Retinal pigment epithelial cell (primary cell): ENCODE results near the gene RAB26.

Experiments used
- DNase-seq: peaks from one replicate; pipeline ENCODE4 v3.0.0-alpha.2; 2010; ENCODE audit warnings: low read depth
- H3K4me3 ChIP-seq: 2 replicates; pipeline ENCODE4 v1.5.1; 2011; ENCODE audit warnings: mild to moderate bottlenecking, low read length, control low read depth, moderate library complexity
- TF ChIP-seq, protein P1 (sequence below): conservative IDR thresholded peaks from 2 replicates; pipeline ENCODE4 v1.5.1; 2011; ENCODE audit warnings: low read depth, low read length, control low read depth, inconsistent platforms

Gene RAB26

DNA sequence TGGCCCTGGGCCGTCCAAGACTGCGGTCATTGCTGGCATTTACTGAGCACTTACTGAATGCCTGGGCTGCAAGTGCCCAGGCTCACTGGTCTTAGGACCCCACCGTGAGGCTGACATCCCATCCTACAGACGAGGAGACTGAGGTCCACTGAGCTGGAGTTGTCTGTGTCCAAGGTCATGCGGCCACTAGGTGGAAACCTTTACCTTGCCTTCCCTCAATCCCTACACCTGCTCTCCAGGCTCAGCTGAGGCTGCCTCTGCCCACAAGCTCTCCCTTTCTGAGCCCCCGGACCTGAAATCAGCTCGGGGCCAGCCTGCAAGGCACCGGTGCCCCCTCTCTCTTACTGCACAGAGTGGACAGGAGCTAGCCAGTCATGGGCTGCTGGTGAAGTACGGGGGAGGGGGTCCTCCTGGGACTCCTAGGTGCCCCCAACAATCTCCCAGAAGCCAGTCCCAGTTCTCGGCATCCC is 46.5 kb downstream of the RAB26 start:
- no peak for DNase-seq
- H3K4me3 ChIP-seq: no peak overlapping the region
- TF ChIP-seq, protein P1, sequence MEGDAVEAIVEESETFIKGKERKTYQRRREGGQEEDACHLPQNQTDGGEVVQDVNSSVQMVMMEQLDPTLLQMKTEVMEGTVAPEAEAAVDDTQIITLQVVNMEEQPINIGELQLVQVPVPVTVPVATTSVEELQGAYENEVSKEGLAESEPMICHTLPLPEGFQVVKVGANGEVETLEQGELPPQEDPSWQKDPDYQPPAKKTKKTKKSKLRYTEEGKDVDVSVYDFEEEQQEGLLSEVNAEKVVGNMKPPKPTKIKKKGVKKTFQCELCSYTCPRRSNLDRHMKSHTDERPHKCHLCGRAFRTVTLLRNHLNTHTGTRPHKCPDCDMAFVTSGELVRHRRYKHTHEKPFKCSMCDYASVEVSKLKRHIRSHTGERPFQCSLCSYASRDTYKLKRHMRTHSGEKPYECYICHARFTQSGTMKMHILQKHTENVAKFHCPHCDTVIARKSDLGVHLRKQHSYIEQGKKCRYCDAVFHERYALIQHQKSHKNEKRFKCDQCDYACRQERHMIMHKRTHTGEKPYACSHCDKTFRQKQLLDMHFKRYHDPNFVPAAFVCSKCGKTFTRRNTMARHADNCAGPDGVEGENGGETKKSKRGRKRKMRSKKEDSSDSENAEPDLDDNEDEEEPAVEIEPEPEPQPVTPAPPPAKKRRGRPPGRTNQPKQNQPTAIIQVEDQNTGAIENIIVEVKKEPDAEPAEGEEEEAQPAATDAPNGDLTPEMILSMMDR: peak; percentile 63

DNA sequence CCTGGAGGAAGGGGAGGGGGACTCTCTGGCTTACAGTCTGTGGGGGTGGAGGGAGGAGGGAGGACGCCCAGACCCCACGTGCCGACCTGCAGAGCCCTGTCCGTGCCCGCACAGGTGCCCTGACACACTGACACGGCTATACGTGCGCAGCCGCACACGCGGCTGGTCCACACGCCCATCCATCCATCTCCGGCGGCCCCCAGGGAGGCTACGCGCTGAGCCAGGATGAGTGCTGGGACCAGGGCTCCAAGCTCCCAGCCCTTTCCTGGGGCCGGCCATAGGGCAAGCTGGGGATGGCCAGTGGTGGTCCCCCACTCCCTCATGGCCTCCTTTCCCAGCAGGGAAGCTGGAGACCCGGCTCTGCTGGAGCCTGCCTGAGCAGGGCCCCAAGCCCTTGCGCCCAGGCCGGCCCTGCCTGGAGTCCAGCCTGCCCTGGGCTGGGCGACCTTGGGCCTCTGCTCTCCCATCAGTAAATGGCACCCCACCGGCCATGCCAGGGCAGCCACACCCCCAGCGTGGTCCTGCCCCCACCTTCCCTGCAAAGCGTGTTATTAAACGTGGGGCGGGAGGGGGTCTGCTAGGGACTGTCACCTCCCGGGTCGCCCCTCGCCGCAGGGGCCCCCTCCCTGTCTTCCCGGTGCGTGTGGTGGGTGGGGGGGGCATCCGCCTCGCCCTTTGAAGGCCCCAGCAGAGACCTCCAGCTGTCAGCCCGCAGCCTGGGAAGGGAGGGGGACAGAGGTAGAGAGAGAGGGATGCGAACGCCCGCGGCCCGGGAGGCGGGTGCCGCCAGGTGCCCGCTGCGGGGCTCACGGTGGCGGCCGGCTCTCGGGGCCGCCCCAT is 47.1 kb downstream of the RAB26 start:
- peak overlapping the region; percentile 22 for H3K4me3 ChIP-seq
- DNase-seq: no peak
- TF ChIP-seq, protein P1: no peak

DNA sequence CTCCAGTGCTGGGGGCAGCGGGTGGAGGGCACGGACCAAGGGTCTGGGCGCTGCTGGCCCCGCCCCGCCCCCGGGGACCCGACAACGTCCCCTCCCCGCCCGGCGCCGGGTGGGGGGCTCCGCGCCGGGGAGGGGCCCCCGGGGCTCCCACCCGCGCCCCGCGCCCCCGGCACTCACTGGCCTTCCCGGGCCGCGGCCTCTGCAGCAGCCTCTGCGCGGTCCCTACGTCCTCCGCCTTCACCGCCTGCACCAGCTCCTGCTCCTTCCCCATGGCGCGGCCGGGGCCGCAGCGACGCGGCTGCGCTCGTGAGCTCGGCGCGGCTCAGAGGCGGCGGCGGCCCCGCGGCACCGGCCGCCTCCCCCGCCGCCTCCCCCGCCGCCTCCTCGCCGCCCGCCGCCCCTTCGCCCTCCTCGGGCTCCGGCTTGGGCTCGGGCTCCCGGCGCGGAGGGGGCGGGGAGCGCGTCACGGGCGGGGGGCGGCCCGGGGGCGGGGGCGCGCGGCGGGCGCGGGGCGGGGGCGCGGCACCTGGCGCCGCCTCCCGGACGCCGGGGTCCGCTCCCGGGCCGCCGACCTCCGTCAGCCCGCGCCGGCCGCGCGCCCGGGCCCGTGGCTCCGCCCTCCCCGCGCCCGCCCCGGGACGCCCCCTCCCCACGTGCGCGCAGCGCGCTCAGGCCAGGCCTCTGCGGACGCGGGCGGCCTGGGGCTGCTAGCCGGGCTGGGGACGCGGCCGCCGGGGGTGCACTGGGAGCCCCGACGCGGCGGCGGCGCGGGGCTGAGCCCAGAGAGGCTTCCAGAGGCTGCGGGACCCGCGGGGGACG is 47.9 kb downstream of the RAB26 start, which contains the start of gene CASKIN1:
Gene CASKIN1 (minus strand): TSS at position 444 of the 819 bp plus-strand sequence. CDS start 173 bp downstream, at position 271.
- H3K4me3 ChIP-seq: peak within 1 kb of the TSS; percentile 22
- TF ChIP-seq, protein P1: no peak
- DNase-seq: no peak

DNA sequence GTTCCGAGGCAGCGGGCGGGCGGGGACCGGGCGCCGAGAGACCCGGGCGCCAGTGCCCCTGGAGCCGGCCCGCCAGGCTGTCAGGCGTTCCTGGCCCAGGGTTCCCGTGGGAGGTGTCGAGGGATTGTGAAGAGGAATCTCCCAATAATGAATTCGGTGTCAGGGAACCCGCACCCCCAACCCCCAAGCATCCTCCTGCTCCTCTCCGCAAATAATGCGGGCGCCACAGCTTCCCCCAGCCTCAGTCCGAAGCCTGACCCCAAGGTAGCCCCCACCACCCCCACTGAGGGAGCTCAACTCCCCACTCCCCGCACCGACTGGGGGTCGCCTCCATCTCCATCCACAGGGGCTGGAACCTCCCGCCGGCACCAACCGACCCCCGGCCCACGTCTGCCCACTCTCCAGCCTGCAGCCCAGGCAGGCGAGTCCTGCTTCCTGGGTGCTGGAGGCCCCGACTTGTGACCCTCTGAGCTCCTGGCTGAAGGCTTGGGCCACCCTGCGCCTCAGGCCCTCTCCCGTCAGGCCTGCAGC is 48.6 kb downstream of the RAB26 start:
- no peak for DNase-seq
- TF ChIP-seq, protein P1: no peak
- H3K4me3 ChIP-seq: no peak overlapping the region

DNA sequence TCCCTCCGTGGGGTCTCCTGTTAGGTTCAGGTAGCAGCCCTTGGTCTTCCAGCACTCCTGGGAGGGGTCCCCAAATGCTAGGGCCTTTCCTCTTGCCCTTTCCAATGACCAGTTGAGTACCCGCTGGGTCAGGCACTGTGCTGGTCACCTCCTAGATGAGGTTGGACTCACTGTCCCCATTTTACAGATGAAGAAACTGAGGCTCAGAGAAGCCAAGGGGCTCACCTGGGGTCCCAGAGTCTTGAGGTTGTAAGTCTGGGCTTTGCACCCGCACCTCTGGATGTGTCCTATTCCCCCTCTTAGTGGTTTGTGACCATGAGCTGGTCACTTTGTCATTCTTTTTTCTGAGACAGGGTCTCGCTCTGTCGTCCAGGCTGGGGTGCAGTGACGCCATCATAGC is 49.3 kb downstream of the RAB26 start:
- TF ChIP-seq, protein P1: no peak
- DNase-seq: no peak
- no peak overlapping the region for H3K4me3 ChIP-seq

DNA sequence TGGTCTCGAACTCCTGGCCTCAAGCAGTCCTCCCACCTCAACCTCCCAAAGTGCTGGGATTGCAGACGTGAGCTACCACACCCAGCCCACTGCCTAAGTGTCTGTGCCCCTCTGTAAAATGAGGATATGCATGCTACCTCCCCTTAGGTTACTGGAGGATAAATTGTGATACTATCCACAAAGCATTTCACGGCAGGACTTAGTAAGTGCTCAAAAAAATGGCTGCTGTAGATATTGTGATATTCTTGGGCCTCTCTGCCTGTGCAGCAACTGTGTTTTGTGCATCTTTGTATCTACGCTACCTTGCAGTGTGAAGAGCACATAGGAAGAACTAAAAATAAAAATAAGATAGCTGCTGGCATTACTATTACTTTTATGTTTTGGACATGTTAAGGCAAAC is 49.9 kb downstream of the RAB26 start:
- TF ChIP-seq, protein P1: no peak
- no peak for DNase-seq
- no peak overlapping the region for H3K4me3 ChIP-seq
